Mesenchymal stem cell (in vitro differentiated cells and primary cell): Measurements from ENCODE around the gene DAGLB.

Source experiments
- DNase-seq: peaks from one replicate; pipeline ENCODE4 v3.0.0-alpha.2; 2013
- H2AFZ ChIP-seq: one replicate; pipeline ENCODE4 v1.6.1; 2013; ENCODE audit warnings: low read depth, mild to moderate bottlenecking, control low read depth, inconsistent platforms, low read length, moderate library complexity
- H2AK5ac ChIP-seq: 2 replicates; pipeline ENCODE4 v1.6.1; 2013; ENCODE audit warnings: low read length, moderate library complexity, mild to moderate bottlenecking, inconsistent platforms; ENCODE audit not compliant: severe bottlenecking
- H2BK120ac ChIP-seq: one replicate; pipeline ENCODE4 v1.6.1; 2013; ENCODE audit warnings: low read depth, mild to moderate bottlenecking, inconsistent platforms, low read length, moderate library complexity
- H2BK12ac ChIP-seq, 2 experiments: one replicate each; pipeline ENCODE4 v1.6.1; 2013; ENCODE audit warnings: inconsistent platforms in 2 of 2, low read length in 2 of 2, mild to moderate bottlenecking in 2 of 2, moderate library complexity in 2 of 2, control low read depth in 1 of 2
- H2BK15ac ChIP-seq: one replicate; pipeline ENCODE4 v1.6.1; 2013; ENCODE audit warnings: mild to moderate bottlenecking, low read depth, inconsistent platforms; ENCODE audit not compliant: poor library complexity, severe bottlenecking
- H2BK5ac ChIP-seq: 2 replicates; pipeline ENCODE4 v1.6.1; 2013; ENCODE audit warnings: low read depth, mild to moderate bottlenecking, low read length, control low read depth, inconsistent platforms; ENCODE audit not compliant: poor library complexity, severe bottlenecking
- H3K14ac ChIP-seq, 2 experiments: one replicate each; pipeline ENCODE4 v1.6.1; 2013; ENCODE audit warnings: inconsistent platforms in 2 of 2, low read length in 2 of 2, control low read depth in 1 of 2, mild to moderate bottlenecking in 1 of 2, moderate library complexity in 1 of 2
- H3K18ac ChIP-seq, 2 experiments: one replicate each; pipeline ENCODE4 v1.6.1; 2013; ENCODE audit warnings: inconsistent platforms in 2 of 2, low read length in 2 of 2, control low read depth in 1 of 2, low read depth in 1 of 2, mild to moderate bottlenecking in 1 of 2
- H3K23ac ChIP-seq, 2 experiments: one replicate each; pipeline ENCODE4 v1.6.1; 2013; ENCODE audit warnings: inconsistent platforms in 2 of 2, low read length in 2 of 2, mild to moderate bottlenecking in 2 of 2, moderate library complexity in 2 of 2, control low read depth in 1 of 2
- H3K27ac ChIP-seq: 2 replicates; pipeline ENCODE4 v1.5.1; 2013; ENCODE audit warnings: mild to moderate bottlenecking, moderate library complexity, low read length, control low read depth, inconsistent platforms; ENCODE audit not compliant: poor library complexity, severe bottlenecking
- H3K27me3 ChIP-seq, 2 experiments: 2 replicates each; pipeline versions ENCODE4 v1.6.1 to v1.7.0; 2013; ENCODE audit warnings: low read length in 2 of 2, mild to moderate bottlenecking in 2 of 2, moderate library complexity in 2 of 2, control low read depth in 1 of 2, inconsistent platforms in 1 of 2; ENCODE audit not compliant: control insufficient read depth in 1 of 2, insufficient read depth in 1 of 2
- H3K36me3 ChIP-seq, 2 experiments: 2 replicates each; pipeline versions ENCODE4 v1.6.1 to v1.7.0; 2013; ENCODE audit warnings: low read length in 2 of 2, control low read depth in 1 of 2, inconsistent platforms in 1 of 2, low read depth in 1 of 2, mild to moderate bottlenecking in 1 of 2; ENCODE audit not compliant: insufficient read depth in 2 of 2, control insufficient read depth in 1 of 2
- H3K4ac ChIP-seq, 2 experiments: one replicate each; pipeline ENCODE4 v1.6.1; 2013; ENCODE audit warnings: inconsistent platforms in 2 of 2, low read length in 2 of 2, mild to moderate bottlenecking in 2 of 2, moderate library complexity in 2 of 2, control low read depth in 1 of 2, low read depth in 1 of 2
- H3K4me1 ChIP-seq: 2 replicates; pipeline ENCODE4 v1.6.1; 2013; ENCODE audit warnings: low read depth, low read length, control low read depth; ENCODE audit not compliant: control insufficient read depth, insufficient read depth
- H3K4me2 ChIP-seq: 2 replicates; pipeline ENCODE4 v1.6.1; 2013; ENCODE audit warnings: low read length, mild to moderate bottlenecking, inconsistent platforms; ENCODE audit not compliant: poor library complexity, severe bottlenecking
- H3K4me3 ChIP-seq, 2 experiments: 2 replicates each; pipeline versions ENCODE4 v1.5.1 to v1.7.0; 2013; ENCODE audit warnings: low read length in 2 of 2, mild to moderate bottlenecking in 2 of 2, control low read depth in 1 of 2, low read depth in 1 of 2; ENCODE audit not compliant: insufficient read depth in 1 of 2
- H3K79me1 ChIP-seq: replicated peaks from 2 replicates; pipeline ENCODE4 v1.6.1; 2013; ENCODE audit warnings: mild to moderate bottlenecking, control low read depth, low read length, inconsistent platforms; ENCODE audit not compliant: poor library complexity, severe bottlenecking
- H3K9ac ChIP-seq: 2 replicates; pipeline ENCODE4 v1.7.0; 2013; ENCODE audit warnings: mild to moderate bottlenecking, low read length, moderate library complexity
- H3K9me3 ChIP-seq: 2 replicates; pipeline ENCODE4 v1.7.0; 2013; ENCODE audit warnings: mild to moderate bottlenecking, low read length; ENCODE audit not compliant: control insufficient read depth
- H4K8ac ChIP-seq: one replicate; pipeline ENCODE4 v1.6.1; 2013; ENCODE audit warnings: inconsistent platforms, mild to moderate bottlenecking, low read length, moderate library complexity
- H4K91ac ChIP-seq: one replicate; pipeline ENCODE4 v1.6.1; 2013; ENCODE audit warnings: mild to moderate bottlenecking, low read length, inconsistent platforms
- WGBS: methylation state at CpG from one replicate; pipeline ENCODE4 v1.1.7; 2013; ENCODE audit warnings: mixed read lengths; 5-methylcytosine and 5-hydroxymethylcytosine counted together

Gene DAGLB

GRCh38 chr7:6432781-6433180 lies 15.0 kb downstream of the DAGLB start:
- no peak for DNase-seq
- Histone ChIP-seq H2AK5ac (no peak overlapping the region), H3K27me3 (no peaks in the 10 kb centered on the region), H3K23ac (no peak overlapping the region), H2BK12ac (no peak overlapping the region), H3K4me1 (peaks cover 6% of the 10 kb centered on the region), H3K27ac (no peak overlapping the region), H3K18ac (no peak overlapping the region), H3K36me3 (peaks cover 42 to 56% of the 10 kb centered on the region in 2 experiments), H3K4me2 (no peak overlapping the region), H3K9me3 (no peaks in the 10 kb centered on the region), H3K4me3 (no peak overlapping the region), H4K8ac (no peak overlapping the region), H3K4ac (no peak overlapping the region), H2BK15ac (no peak overlapping the region), H2AFZ (no peak overlapping the region), H3K9ac (no peak overlapping the region), H2BK120ac (no peak overlapping the region), H4K91ac (no peak overlapping the region), H2BK5ac (no peak overlapping the region), H3K79me1 (peaks cover 22% of the 10 kb centered on the region), H3K14ac (no peak overlapping the region)
- WGBS, result 98% methylated on average over 6 of the region's 6 CpGs

- Histone ChIP-seq H4K8ac (no peak overlapping the region), H2AFZ (no peak overlapping the region), H3K27me3 (no peaks in the 10 kb centered on the region), H3K36me3 (peaks cover 46 to 69% of the 10 kb centered on the region in 2 experiments), H3K4me1 (peaks cover 6% of the 10 kb centered on the region), H3K9me3 (no peaks in the 10 kb centered on the region), H2BK120ac (no peak overlapping the region), H2BK12ac (no peak overlapping the region), H2BK15ac (no peak overlapping the region), H4K91ac (no peak overlapping the region), H2AK5ac (no peak overlapping the region), H3K18ac (no peak overlapping the region), H3K79me1 (peaks cover 19% of the 10 kb centered on the region), H3K23ac (no peak overlapping the region), H3K4me3 (no peak overlapping the region), H3K14ac (no peak overlapping the region), H3K4ac (no peak overlapping the region), H3K9ac (no peak overlapping the region), H3K4me2 (no peak overlapping the region), H2BK5ac (no peak overlapping the region), H3K27ac (no peak overlapping the region)
- DNase-seq, result no peak
- 98% methylated on average over 12 of the region's 12 CpGs for WGBS
Observed at GRCh38 chr7:6430974-6431373, 16.8 kb downstream of the DAGLB start.

- DNase-seq, result peak; percentile 57
- Histone ChIP-seq H3K18ac (no peak overlapping the region), H3K79me1 (peaks cover 22% of the 10 kb centered on the region), H3K27me3 (no peaks in the 10 kb centered on the region), H2BK5ac (no peak overlapping the region), H4K91ac (no peak overlapping the region), H3K27ac (peak overlapping the region; percentile 19), H2AK5ac (no peak overlapping the region), H3K9ac (peak overlapping the region; percentile 22), H3K14ac (no peak overlapping the region), H2BK12ac (no peak overlapping the region), H2AFZ (no peak overlapping the region), H3K36me3 (peaks cover 52 to 74% of the 10 kb centered on the region in 2 experiments), H3K4me3 (no peak overlapping the region), H2BK120ac (no peak overlapping the region), H3K9me3 (no peaks in the 10 kb centered on the region), H3K23ac (no peak overlapping the region), H2BK15ac (no peak overlapping the region), H3K4me2 (no peak overlapping the region), H4K8ac (no peak overlapping the region), H3K4me1 (peaks cover 5% of the 10 kb centered on the region), H3K4ac (no peak overlapping the region)
- WGBS, result 90% methylated on average over 9 of the region's 10 CpGs
Observed at GRCh38 chr7:6430271-6430940, 17.3 kb downstream of the DAGLB start.

- H2AFZ ChIP-seq, result no peak overlapping the region
- H3K4me3 ChIP-seq, result no peak overlapping the region
- H3K36me3 ChIP-seq, result peaks cover 64 to 75% of the 10 kb centered on the region in 2 experiments
- H3K79me1 ChIP-seq, result peaks cover 16% of the 10 kb centered on the region
- no peak overlapping the region for H4K8ac ChIP-seq
- no peak overlapping the region for H3K23ac ChIP-seq
- DNase-seq, result no peak
- no peak overlapping the region for H2BK15ac ChIP-seq
- H3K27me3 ChIP-seq, result no peaks in the 10 kb centered on the region
- H2BK120ac ChIP-seq, result no peak overlapping the region
- no peak overlapping the region for H2BK5ac ChIP-seq
- H3K9me3 ChIP-seq, result no peaks in the 10 kb centered on the region
- no peak overlapping the region for H3K4ac ChIP-seq
- no peak overlapping the region for H4K91ac ChIP-seq
- H2BK12ac ChIP-seq, result no peak overlapping the region
- H3K27ac ChIP-seq, result no peak overlapping the region
- no peak overlapping the region for H3K4me2 ChIP-seq
- H3K14ac ChIP-seq, result no peak overlapping the region
- no peak overlapping the region for H2AK5ac ChIP-seq
- H3K18ac ChIP-seq, result no peak overlapping the region
- H3K4me1 ChIP-seq, result peaks cover 3% of the 10 kb centered on the region
- no peak overlapping the region for H3K9ac ChIP-seq
- WGBS, result 98% methylated on average over 15 of the region's 15 CpGs
Observed at GRCh38 chr7:6425948-6426347, 21.8 kb downstream of the DAGLB start.
